ENCODE measurements around the gene BCL6. TPM values are rescaled to one million over a fixed set of nuclear protein-coding genes. Genes with fewer than 3 reads are reported as not detected.

The BCL6 gene
- total and polyA plus RNA-seq, 2 of the 8 experiments (the other 6 are each of a cell fraction or from before 2014, with no cell fraction given) = 5.7 to 10.4 TPM

DNA sequence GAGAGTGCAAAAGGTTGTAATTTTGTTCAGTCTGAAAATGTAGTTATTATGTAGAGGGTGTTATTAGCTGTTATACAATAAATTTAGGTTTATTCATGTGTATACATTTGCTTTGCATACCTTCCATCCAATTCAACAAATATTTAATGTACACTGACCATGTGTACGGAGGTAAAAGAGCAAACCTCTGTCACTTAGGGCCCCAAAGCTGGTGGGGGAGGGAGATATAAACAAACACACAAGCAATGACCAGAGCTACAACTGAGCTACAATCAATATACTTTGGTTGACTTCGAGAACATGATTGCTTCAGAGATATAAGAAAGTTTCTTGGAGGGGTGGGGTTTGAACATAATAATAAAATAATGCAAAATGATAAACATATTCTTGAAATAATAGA, 17.5 kb upstream of the BCL6 start:
- CTCF ChIA-PET (ENCODE audit: partially characterized antibody) = interaction anchor here (0.7 to 1.5 kb wide), 4 partner anchors 16 to 445 kb away, joined by 3 to 6 read pairs (median 3); no protein-coding TSS in a partner anchor
- Histone ChIP-seq H3K27me3 (replicated peaks in 1 of 4; ENCODE audit: control insufficient read depth in 3 of 4, extremely low read depth in 1 of 4, insufficient read depth in 3 of 4, low read length in 3 of 4) (no peaks in the 10 kb centered on the region), H3K79me1 (ENCODE audit: low read depth, low read length) (no peaks in the 10 kb centered on the region), H3K18ac (ENCODE audit: extremely low read depth, low read length) (no peak overlapping the region), H3K23me2 (ENCODE audit: low read depth, low read length) (no peaks in the 10 kb centered on the region), H4K5ac (ENCODE audit: insufficient read length, low read depth, low read length) (no peak overlapping the region), H2BK20ac (ENCODE audit: low read length) (no peak overlapping the region), H2AK5ac (ENCODE audit: low read depth, low read length) (no peak overlapping the region), H4K8ac (ENCODE audit: extremely low read depth, insufficient read depth, low read length) (no peak overlapping the region), H3K4me2 (ENCODE audit: insufficient read depth in 1 of 2, low read depth in 2 of 2, low read length in 2 of 2) (no peak overlapping the region), H2BK120ac (replicated peaks; ENCODE audit: low read depth, low read length) (no peak overlapping the region), H4K91ac (replicated peaks; ENCODE audit: insufficient read length, low read length) (no peak overlapping the region), H3K79me2 (ENCODE audit: control insufficient read depth in 1 of 2, insufficient read depth in 2 of 2, low read length in 2 of 2) (no peaks in the 10 kb centered on the region), H3K56ac (replicated peaks; ENCODE audit: insufficient read length, low read depth, low read length) (no peak overlapping the region), H3K4me3 (ENCODE audit: extremely low read depth in 1 of 4, insufficient read depth in 2 of 4, low read depth in 3 of 4, low read length in 4 of 4) (no peak overlapping the region), H3K4me1 (replicated peaks in 1 of 4; ENCODE audit: control insufficient read depth in 3 of 4, insufficient read depth in 4 of 4, low read length in 3 of 4) (peaks cover 0 to 5% (median 2%) of the 10 kb centered on the region in 4 experiments; a peak in 2 of 7 replicates), H2BK12ac (ENCODE audit: low read depth, low read length) (no peak overlapping the region), H3K9ac (replicated peaks in 1 of 4; ENCODE audit: extremely low read depth in 1 of 4, low read depth in 3 of 4, low read length in 3 of 4) (no peak overlapping the region), H3K14ac (ENCODE audit: insufficient read length) (no peak overlapping the region), H2BK15ac (ENCODE audit: low read length) (no peak overlapping the region), H3K9me3 (ENCODE audit: insufficient read depth in 2 of 2, low read depth in 1 of 2, low read length in 1 of 2) (no peaks in the 10 kb centered on the region), H3K23ac (ENCODE audit: insufficient read length) (no peak overlapping the region), H2BK5ac (ENCODE audit: low read depth, low read length) (no peak overlapping the region), H3K36me3 (ENCODE audit: control insufficient read depth in 2 of 4, insufficient read depth in 4 of 4, low read length in 3 of 4) (no peaks in the 10 kb centered on the region), H3K4ac (replicated peaks; ENCODE audit: insufficient read length, low read depth, low read length) (no peak overlapping the region), H4K20me1 (replicated peaks in 1 of 2; ENCODE audit: control insufficient read depth in 1 of 2, insufficient read depth in 2 of 2, low read length in 2 of 2) (no peaks in the 10 kb centered on the region), H2AFZ (ENCODE audit: low read length) (no peak overlapping the region), H3K27ac (ENCODE audit: low read depth, low read length) (no peak overlapping the region)
- TF ChIP-seq BACH1 (IDR thresholded peaks at IDR 0.05; ENCODE audit: low read length) = no peak
- 92% methylated on average over 2 of the region's 2 CpGs; no CpG with 5 or more reads in 1 of the 2 experiments for WGBS, 2 experiments (ENCODE audit: extremely low coverage in 1 of 2, insufficient coverage in 1 of 2, insufficient read length in 1 of 2, insufficient replicate concordance in 2 of 2, low coverage in 1 of 2, low lambda C conversion rate in 2 of 2, missing lambda C conversion rate in 1 of 2)
- FAIRE-seq (no peak), DNase-seq (ENCODE audit: low read depth in 1 of 2, low spot score in 2 of 2) (no peak)
- POLR2A ChIA-PET (ENCODE audit: partially characterized antibody) = interaction anchor here (2.0 kb wide), 1 partner anchor 17 kb away, joined by 4 read pairs; the partner anchor contains the start of gene BCL6
